NK-92 (cell line): ENCODE results near the gene MRPL9.

Source experiments
- DNase-seq: peaks from one replicate; lab custom pipeline; 2025; ENCODE audit not compliant: unreplicated experiment; lab: John Stamatoyannopoulos, UW

The MRPL9 gene

GRCh38 chr1:151713044-151713443 is 50.3 kb downstream of the MRPL9 start:
- DNase-seq = no peak

- no peak for DNase-seq
Measured at GRCh38 chr1:151711951-151712350, 51.3 kb downstream of the MRPL9 start.

GRCh38 chr1:151711044-151711800 is 52.1 kb downstream of the MRPL9 start:
- DNase-seq = no peak

GRCh38 chr1:151710187-151710840 is 53.0 kb downstream of the MRPL9 start:
- DNase-seq = no peak
